ENCODE data around the gene PLPP6.

The PLPP6 gene

GRCh38 chr9:4662989-4663792, 1.1 kb downstream of the PLPP6 start:
- DNase-seq: no peak

GRCh38 chr9:4663956-4664355, 1.9 kb downstream of the PLPP6 start:
- DNase-seq: no peak

DNA sequence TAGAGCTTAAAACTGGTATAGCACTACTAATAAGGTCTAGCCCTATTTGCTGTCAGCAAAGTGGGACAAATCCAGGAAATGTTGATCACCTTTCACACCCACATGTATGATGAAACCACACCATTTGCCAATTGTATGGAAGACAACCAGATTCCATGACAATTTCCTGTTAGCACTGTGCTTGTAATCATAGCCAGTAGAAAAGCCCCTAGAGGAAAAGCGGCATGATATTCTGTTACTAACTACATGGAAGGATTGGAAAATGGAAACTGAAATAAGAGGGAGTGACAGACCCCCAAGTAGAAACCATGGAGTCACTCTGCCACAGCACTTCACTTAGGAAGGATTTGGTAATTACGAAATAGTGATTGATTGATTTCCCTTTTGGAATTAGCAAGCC, 3.3 kb downstream of the PLPP6 start:
- DNase-seq: no peak

DNA sequence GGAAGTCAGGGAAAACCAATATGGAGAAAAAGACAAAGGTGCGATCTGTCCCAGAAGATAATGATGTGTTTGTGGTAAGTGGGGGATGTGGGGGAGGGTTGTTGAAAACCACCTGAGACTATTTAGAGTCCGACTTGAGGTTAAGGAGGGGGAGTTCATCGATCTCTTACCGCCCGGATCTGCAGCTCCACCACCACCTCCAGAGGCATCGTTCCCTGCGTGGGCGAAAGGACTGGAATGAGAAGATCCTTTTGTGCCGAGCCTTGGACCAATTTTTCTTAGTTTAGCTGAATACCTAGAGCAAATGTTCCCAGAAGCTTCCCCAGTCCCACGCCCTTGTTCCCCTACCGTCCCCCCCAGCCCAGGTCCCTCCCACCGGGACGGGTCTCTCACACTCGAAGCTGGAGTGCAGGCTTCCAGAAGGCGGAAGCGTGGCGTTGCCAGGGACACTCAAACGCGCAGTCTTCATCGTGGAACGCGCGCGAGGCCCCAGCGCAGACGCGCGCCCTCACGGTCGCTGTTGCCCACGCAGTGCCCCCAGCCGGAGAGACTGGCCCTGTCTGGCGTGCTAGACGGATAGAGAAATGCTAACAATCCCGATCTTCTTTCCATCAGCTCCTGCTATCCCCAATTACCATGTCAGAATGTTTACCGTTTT, 4.1 kb downstream of the PLPP6 start, which contains the start of gene SPATA6L:
SPATA6L (minus strand) TSS at position 439 of the 658 bp plus-strand sequence; CDS start at position 209, 230 bp downstream.
- peak in 1 of 2 experiments; percentile 44 for DNase-seq

DNA sequence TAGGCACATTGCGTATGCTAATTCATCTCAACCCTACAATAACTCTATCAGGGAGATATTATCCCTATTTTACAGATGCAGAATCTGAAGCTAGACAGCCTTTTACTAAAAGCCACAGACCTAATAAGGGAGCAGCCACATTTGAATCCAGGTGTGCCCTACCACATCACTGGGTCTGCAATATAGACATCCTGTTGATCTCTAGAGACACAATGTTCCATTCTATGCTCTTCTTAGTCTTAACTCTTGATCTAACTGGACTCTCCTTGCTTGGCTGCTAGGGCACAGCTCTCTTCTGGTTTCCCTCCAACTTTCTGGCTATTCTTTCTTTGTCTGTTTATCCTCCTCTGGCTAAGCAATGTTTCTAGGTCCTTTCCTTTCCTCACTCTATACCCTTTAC, 5.6 kb downstream of the PLPP6 start:
- DNase-seq: no peak

DNA sequence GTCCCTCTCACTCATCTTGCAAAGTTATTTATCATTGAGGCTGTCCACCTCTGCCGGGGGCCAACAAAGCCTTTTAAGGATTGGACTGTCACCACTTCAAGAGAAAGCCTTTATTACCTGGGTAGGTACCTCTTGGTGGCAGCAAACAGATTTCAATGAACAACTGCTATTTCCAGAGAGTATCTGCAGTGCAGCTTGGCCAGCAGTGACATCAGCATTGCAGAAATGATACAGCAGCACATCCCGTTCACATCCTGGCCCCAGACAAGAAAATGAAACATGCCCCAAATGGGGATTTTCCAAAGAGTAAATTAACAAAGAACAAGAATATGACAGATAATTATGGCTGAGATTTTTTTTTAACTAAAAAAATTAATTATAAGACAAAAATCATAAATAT, 6.5 kb downstream of the PLPP6 start:
- no peak for DNase-seq

DNA sequence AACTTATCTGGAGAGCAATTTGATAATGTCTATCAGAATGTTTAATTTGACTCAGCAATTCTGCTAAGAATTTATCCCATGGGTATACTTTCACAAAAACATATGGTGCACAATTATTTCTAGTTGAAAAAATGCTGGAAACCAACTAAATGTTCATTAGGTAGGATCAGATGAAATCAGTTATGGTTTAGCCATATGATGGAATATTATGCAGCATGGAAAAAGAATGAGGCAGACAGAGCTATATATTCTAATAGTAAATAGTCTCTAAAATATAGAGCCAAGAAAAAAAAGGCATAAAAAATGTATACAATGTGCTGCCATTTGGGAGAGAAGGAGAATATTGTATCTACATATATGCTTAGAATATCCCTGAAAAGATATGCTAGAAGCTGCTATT, 7.8 kb downstream of the PLPP6 start:
- DNase-seq: no peak

DNA sequence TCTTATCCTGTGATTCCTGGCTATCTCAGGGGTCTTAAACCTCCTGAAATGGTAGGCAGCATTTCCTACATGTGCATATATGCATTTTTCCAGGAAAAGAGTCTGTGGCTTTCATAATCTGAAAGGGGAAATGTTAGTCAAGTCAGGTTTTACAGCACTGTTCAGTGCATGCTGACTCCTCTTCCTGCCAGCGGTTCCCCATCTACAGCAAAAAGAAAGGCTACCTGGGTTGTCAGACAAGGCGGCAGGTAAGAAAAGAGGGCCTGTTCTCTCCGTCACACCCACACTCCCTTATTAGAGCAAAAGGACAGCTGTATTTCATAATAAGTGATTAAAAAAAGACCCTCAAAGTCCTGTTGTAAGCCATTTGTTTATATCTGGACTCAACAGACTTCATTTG, 8.5 kb downstream of the PLPP6 start:
- DNase-seq: no peak

DNA sequence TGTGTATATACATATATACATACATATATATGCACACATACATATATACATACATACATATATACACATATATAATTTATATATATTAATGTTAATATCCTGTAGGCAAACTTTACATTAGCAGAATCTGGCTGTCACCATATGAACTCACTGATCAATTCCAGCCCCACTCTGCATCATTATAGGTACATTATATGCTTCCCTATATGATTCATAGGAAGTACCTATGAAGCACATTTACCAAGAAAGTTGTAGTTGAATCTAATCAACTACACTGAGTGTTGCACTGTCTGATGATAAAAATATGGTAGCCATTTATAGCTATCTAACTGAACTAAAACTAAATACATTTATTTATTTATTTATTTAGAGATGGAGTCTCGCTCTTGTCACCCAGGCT, 9.6 kb downstream of the PLPP6 start:
- DNase-seq: no peak

- no peak for DNase-seq
These were observed 12.7 kb downstream of the PLPP6 start for GRCh38 chr9:4674783-4675182.

GRCh38 chr9:4677392-4677791, 15.3 kb downstream of the PLPP6 start:
- no peak for DNase-seq

GRCh38 chr9:4678679-4679267, 16.7 kb downstream of the PLPP6 start:
- DNase-seq: peak in 1 of 2 experiments; percentile 15

DNA sequence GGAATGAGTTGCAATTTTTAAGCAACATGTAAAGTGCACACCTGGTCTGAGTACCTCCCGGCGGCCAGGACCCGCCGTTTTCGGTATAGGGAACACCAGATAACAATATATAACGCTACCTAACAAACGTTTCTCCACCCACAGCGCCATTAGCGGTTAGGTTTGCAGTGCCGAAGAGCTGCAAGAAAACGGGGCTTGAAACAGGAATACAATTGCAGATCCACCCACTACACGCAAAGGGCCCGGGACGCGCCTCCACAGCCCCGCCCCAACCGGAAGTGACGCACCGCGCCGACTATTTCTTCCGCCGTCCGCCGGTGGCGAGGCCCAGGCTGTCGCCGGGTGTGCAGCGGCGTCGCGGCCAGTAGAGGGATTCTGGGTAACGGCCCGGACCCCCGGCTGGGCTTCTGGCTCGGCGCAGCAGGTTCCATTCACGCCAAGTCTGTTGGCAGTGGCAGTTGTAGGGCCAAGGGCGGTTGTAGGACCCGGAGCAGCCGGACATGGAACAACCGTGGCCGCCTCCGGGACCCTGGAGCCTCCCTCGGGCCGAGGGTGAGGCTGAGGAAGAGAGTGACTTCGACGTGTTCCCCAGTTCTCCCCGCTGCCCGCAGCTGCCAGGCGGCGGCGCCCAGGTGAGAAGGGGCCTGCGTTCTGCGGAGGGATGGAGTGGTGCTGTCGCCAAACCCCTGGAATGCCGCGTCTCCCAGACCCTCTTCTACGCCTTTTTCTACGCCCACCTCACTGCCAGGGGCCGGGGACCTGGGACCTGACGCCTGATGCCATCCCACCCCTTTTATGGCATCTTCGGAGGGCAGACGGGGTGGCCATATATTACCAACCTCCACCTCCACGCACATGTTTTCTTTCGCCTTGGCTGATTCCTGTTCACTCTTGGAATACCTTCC, 17.4 kb downstream of the PLPP6 start, which contains the start of gene CDC37L1:
CDC37L1 (plus strand) TSS at position 302 of the 905 bp plus-strand sequence; CDS start at position 501, 199 bp downstream.
- peak; percentile 69 to 89 for DNase-seq

- no peak for DNase-seq
These were observed 18.1 kb downstream of the PLPP6 start for GRCh38 chr9:4680173-4680525.

GRCh38 chr9:4680750-4681149, 18.7 kb downstream of the PLPP6 start:
- no peak for DNase-seq

DNA sequence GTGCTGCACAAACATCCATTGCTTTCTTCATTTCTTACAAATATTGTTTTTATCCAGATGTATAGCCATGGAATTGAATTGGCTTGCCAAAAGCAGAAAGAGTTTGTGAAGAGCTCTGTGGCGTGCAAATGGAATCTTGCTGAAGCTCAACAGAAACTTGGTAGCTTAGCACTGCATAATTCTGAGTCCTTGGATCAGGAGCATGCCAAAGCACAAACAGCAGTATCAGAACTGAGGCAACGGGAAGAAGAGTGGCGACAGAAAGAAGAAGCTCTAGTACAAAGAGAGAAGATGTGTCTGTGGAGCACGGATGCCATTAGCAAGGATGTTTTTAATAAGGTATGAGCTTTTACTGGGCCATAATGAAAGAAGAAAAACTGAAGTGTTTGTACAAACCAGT, 22.7 kb downstream of the PLPP6 start:
- DNase-seq: no peak

GRCh38 chr9:4686112-4686511, 24.0 kb downstream of the PLPP6 start:
- DNase-seq: no peak

DNA sequence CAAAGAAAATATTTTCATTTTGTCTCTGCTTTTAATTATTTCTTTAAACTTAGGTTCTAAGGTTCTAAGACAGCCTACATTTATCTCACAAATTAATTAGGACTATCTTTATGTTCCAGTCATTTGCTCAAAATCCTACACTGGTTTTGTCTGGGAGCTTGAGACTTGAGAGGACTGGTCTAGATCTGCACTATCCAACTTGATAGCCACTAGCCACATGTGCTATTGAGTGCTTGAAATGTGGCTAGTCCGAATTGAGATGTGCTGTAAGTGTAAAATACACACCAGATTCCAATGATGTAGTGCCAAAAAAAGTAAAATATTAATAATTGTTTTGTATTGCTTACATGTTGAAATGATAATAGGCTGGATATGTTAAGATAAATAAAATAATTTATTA, 24.5 kb downstream of the PLPP6 start:
- no peak for DNase-seq

GRCh38 chr9:4689021-4689420, 26.9 kb downstream of the PLPP6 start:
- DNase-seq: no peak

DNA sequence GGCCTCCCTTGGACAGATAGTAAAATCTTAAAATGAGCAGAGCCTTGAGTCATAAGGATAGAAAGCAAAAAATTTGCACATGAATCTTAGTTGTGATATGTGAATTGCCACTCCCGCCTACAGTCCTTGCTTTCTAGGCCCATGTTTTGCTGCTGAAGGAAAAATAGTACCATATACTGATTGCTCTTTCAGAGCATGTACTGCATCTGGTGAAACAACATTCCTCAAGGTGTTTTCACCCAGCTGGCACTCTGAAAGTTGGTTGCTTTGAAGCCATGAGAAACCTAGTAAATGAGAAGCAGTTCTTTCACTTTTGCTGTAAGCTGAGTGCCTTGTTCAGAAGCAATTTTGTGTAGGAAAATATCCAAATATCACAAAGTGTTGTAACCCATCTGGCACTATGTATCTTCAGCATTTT, 27.6 kb downstream of the PLPP6 start:
- DNase-seq: no peak

- no peak for DNase-seq
These were observed 28.1 kb downstream of the PLPP6 start for GRCh38 chr9:4690144-4690543.

- no peak for DNase-seq
These were observed 29.7 kb downstream of the PLPP6 start for GRCh38 chr9:4691795-4692194.

GRCh38 chr9:4700091-4700490, 38.0 kb downstream of the PLPP6 start:
- no peak for DNase-seq
